Measurements from ENCODE around the gene RNF144B. TPM values are rescaled to one million over a fixed set of nuclear protein-coding genes. Genes with fewer than 3 reads are reported as not detected.

RNF144B gene
- total and polyA plus RNA-seq, 2 of the 13 experiments (the other 11 are each of a cell fraction or from before 2014, with no cell fraction given) = 1.8 to 4.3 TPM

GRCh38 chr6:18387061-18387721 is at the start of gene RNF144B (continued):
- TF ChIP-seq ZNF784 (CRISPR knock-in tag; IDR thresholded peaks at IDR 0.05; ENCODE audit: borderline replicate concordance) (no peak), ZNF331 (CRISPR knock-in tag; IDR thresholded peaks at IDR 0.05) (peak; percentile 81), RBAK (CRISPR knock-in tag; IDR thresholded peaks at IDR 0.05) (peak; percentile 72), EED (CRISPR knock-in tag; IDR thresholded peaks at IDR 0.05) (peak; percentile 92; the same call in 1 of the 2 replicates), DRAP1 (CRISPR knock-in tag; IDR thresholded peaks at IDR 0.05) (peak; percentile 83), ARID4A (CRISPR knock-in tag; IDR thresholded peaks at IDR 0.05; ENCODE audit: borderline replicate concordance) (peak; percentile 91), DMAP1 (CRISPR knock-in tag; IDR thresholded peaks at IDR 0.05) (peak; percentile 84), BCL6 (CRISPR knock-in tag; IDR thresholded peaks at IDR 0.05) (peak; percentile 84), CBX5 (CRISPR knock-in tag; IDR thresholded peaks at IDR 0.05; ENCODE audit: borderline replicate concordance) (peak; percentile 57; the same call in 1 of the 2 replicates), HNRNPL (IDR thresholded peaks at IDR 0.05; ENCODE audit: low read depth, low read length) (peak; percentile 99), PBX2 (CRISPR knock-in tag; IDR thresholded peaks at IDR 0.05) (peak; percentile 86), HBP1 (CRISPR knock-in tag; IDR thresholded peaks at IDR 0.05; ENCODE audit: low read depth) (peak; percentile 36; the same call in 1 of the 2 replicates), CSRNP2 (CRISPR knock-in tag; conservative IDR thresholded peaks at IDR 0.05; ENCODE audit: low read depth) (no peak), ZBTB20 (CRISPR knock-in tag; IDR thresholded peaks at IDR 0.05; ENCODE audit: borderline replicate concordance, low read depth) (peak; percentile 58), ARID2 (CRISPR knock-in tag; IDR thresholded peaks at IDR 0.05; ENCODE audit: borderline replicate concordance) (peak; percentile 62; the same call in 1 of the 2 replicates), SAP130 (CRISPR knock-in tag; IDR thresholded peaks at IDR 0.05; ENCODE audit: low read depth) (peak; percentile 97), ZNF501 (CRISPR knock-in tag; IDR thresholded peaks at IDR 0.05) (peak; percentile 90), NRL (CRISPR knock-in tag; IDR thresholded peaks at IDR 0.05; ENCODE audit: borderline replicate concordance) (0 out of 2 replicates have a peak, but pooled peaks have one; percentile 40), DNMT3B (CRISPR knock-in tag; conservative IDR thresholded peaks at IDR 0.05) (peak; percentile 69; the same call in 1 of the 2 replicates), FOSL2 (CRISPR knock-in tag; IDR thresholded peaks at IDR 0.05) (peak; percentile 56)
